HG03469 (cell line): ENCODE measurements around the gene HAAO.

Experiments
- ATAC-seq: cut with Tn5 transposase; IDR thresholded peaks from one replicate; pipeline ENCODE4 v1.9.1; 2021; ENCODE audit warnings: mild to moderate bottlenecking, moderate library complexity, moderate number of reproducible peaks; ENCODE audit not compliant: unreplicated experiment

HAAO gene

DNA sequence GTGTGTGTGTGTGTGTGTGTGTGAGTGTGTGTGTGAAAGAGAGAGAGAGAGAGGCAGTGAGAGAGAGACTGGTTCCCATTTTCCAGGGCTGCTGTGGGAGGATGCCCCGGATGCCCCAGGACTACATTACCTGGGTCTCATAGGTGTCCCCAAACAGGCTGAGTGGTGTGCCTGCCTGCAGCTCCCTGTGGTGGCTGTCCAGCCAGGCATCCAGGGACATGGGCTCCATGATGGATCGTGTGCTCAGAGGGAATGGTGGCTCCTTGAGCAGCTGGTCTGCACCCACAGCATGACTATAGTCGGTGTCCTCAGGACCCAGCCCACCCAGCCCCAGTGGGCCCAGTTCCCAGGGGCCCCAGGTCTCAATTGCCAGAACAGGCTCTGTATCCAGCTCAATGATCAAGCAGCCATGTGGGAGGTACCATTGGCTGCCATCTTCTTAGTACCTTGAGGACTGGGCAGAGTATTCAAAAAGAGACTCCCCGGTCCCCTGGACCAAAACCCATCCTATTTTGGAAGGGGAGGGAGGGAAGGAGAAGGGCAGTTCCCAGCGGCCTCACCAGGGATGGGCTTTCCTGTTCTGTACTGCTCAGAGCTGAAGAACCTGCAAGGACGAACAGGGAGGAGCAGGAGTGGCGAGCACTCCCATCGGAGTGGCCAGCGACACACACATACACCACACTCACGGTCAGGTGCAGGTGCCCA is 22.6 kb downstream of the HAAO start:
- ATAC-seq, result no peak

DNA sequence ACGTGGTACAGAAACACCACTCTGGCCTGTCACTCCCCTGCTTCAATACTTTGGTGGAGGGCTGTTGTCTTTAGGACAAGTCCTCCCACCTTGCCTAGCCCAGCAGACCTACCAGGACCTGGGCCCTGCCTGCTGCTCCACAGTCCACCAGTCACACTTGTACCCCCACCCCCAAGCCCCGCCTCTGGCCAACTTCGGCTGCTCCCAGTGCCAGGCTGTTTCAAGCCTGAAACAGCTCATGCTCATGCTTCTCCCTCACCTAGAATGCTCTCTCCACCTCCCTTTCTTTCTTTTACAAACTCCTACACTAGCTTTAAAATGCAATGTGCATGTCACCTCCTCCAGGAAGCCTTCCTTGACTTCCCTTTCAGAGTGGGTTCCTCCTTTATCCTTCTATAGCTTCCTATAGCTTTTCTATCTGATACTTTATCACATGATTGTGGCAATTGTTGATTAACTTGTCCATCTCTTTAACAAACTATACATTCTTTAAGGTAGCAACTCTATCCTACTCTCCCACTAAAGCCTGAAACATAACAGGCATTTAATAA is 23.6 kb downstream of the HAAO start:
- no peak for ATAC-seq

DNA sequence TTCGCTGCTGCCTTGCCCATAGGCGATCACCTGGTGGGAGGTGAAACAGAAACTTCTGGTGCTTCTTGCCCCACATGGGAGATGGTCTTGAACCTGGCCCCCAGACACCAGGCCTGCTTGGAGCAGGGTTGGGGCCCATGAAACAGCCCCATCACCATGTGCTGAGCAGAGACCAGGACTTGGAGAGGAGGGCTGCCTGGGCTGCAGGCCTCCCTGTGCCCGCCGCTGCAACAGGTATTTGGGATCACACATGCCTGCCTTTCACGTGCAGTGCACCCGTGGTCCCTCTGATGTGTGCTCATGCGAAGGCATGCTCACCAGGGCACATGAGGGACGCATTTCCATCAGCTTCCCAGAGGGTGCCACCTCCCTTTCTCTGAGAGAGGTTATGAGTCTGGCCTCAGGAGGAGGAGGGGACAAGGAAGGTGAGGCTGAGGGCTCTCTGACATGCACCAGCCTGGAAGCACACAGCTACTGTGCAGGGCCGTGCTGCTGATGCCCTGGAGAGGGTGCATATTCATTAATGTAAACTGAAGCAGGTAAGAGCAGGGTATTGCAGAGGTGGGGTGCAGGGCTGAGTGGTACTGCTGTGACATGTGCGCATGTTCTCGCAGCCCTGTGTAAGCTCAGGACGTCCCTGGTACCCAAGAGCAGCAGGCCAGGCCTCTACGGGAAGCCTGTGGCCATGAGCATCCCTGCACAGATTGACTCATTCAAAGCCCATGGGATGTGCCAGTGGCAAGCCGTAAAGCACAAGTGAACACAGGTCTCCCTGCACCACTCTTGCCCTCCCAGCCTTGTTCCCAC is 24.3 kb downstream of the HAAO start:
- ATAC-seq, result no peak

DNA sequence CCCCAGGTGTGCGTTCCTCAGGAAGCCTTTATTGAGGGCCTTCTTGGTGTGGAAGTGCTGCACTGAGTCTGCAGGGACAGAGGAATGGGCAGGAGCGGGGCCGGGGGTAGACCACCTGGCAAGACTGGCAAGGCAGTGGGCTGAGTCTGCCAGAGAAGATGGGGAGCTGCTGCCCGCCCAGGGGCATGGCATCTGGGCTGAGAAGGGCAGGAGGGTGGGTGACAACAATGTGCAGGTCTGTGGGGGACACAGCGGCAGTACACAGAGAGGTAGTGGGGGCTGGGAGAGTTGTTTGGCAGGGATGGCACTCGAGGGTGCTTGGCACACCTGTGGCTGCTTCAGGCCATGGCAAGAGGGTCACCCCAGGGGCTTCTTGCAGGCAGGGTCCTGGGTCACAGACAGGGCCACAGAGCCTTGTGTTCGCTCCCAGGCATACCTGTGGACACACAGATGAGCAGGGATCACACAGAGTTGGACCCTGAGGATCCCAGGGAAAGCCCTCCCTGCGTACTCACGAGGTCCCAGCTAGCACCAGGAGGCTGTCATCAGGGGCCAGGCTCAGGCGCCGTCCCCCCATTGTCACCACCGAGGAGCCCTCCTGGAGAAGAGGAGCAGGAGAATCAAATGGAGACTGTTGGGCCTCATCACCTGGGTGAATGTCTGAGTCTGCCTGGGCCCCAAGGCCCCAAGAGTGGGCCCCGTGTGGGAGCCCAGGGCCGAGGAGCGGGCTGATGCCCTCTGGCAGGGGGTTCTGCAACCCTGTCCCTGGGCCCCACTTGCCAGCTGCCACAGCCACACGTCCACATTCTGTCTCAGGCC is 25.1 kb downstream of the HAAO start:
- no peak for ATAC-seq

DNA sequence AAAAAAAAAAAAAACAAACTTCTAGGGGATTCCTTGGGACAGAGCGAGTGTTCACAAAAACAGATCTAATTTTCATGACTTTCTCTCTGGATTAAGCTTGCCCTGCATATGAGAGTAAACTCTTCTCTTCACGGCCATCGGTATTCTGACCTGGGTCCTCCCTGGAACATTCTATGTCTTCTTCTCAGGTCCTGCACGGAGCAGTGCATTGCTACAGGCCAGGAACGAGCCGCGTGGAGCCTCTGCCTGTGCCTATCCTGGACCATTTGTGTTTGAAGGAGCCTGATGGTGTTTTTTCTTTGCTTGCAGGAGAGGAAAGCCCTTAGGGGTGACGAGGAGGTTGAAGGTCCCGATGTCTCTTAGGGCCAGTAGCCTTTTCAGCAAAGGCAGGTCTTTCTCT is 26.7 kb downstream of the HAAO start:
- ATAC-seq, result no peak

DNA sequence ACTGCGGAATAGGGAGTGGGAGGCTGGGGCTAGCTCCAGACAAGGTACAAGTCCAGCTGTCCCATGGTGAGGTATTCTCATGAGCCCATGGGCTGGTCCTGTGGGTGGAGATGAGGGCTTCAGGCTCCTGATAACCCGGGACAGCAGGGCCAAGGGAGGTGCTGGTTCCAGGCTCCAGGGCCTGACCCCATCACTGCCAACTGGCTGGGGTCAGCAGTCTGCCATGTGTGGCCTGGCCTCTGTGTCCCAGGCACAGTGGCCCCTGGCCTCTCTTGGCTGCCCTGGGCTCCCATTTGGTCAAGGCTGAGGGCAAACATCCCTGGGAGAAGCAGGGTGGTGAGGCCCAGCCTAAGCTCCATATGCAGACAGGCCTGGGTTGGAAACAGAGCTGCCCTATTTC is 27.5 kb downstream of the HAAO start:
- no peak for ATAC-seq

DNA sequence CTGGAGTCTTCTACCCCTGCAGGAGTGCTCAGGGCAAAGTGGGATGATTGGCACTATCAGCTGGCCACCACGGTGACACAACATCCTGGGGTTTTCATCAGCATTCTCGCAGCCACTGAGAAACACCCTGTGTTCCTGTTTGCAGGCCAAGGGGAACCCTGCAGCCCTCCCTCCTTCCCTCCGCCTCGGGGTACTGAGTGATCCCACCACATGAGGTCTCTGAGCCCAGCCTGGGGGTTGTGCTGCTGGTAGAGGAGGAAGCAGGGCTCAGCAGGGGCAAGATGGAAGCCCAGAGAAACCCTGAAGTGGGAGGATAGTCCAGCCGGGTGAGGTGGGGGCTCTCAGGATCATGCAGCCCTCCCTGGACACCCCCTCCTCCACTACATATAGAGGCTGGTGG is 28.3 kb downstream of the HAAO start, which contains the start of gene OXER1:
Gene OXER1, minus strand, starts transcription at position 40 of the 400 bp plus-strand sequence. CDS start 73 bp downstream, outside the sequence.
- no peak for ATAC-seq

DNA sequence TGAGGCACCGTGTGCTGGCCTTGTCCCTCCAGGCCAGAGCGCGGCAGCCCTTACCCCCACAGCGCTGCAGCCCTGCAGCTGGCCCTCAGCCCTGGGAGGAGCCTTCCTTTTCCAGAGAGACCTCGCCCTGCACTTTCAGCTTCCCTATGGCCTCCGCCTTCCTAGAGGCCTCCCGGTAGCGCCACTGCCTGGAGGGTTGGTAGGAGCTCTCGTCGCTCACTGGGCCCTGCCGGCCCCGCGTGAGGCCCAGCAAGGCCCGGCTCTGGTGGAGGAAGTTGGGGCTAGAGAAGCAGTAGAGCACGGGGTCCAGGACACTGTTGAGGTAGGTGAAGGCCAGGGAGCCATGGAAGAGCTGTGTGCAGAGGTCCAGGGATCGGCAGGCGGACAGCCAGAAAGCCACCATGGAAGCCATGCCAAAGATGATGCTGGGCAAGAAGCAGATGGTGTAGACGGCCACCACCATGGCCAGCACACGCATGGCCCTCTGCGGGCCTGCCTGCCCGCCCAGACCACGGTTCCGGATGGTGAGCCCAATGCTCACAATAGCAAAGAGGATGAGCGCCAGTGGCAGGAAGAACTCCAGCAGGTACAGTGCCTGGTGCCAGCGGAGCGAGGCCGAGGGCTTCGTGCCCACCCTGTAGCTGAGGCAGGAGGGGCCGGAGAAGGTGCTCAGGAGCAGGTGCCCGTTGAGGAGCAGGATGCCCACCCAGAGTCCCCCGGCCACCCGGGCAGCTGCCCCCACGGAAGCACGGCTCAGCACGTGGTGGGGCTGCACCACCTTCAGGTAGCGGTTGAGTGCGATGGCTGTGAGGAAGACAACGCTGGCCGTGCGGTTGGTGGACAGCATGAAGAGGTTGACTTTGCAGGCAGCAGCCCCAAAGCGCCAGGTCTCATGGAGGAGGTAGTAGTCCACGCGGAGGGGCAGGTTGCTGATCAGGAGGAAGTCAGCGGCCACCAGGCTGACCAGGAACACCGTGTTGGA is 29.3 kb downstream of the HAAO start:
- ATAC-seq, result no peak

DNA sequence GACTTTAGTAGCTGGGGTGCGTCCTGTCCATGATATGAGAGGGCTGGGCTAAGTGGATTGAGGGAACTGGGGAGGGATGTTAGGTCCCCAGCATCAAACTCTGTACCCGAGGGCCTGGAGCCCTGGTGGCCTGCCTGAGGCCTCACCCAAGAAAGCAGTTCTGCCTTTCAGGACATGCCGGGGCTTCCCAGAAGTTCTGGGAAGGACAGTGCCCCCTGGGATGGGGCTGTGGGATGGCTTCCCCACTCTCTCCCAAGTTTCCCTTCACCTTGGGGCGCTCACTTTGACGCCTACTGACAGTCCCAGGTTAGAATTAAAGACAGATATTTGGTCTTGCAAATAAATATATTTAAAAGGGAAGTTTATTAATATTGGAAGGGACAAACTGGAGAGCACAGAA is 30.2 kb downstream of the HAAO start:
- ATAC-seq, result no peak

DNA sequence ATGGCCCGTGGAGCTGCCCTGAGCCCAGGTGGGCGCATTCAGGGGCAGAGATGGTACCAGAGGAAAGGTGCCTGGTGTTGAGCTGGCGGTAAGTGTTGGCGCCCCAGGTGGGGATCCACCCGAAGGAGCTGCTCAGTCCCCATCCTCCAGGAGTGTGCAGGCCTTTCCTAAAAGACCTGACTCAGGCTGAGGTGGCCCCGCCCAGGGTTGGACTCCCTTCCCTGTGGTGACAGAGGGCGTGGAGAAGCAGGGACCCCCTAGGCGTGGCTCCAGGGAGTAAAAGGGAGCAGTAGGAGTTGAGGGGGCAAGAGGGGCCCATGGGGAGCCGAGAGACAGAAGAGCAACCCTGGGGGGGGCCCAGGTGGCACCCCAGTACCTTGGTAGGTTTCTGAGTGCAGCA is 30.8 kb downstream of the HAAO start:
- no peak for ATAC-seq

DNA sequence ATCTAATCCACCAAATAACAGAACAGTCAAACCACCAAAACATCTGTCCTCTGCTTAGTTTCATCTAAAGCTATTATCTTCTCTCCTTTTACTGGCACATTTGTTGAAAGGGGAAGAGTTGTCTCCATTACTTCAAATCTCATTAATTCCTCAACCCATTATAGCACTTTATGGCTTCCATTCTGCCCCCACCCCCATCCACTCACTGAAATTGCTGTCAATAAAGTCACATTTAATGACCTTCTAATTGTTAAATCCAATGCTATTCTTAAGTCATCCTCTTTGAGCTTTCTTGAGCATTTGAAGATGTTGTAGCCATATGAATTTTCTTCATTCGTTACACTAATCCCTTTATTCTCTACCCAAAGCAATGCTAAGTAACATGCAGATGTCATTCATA is 33.6 kb downstream of the HAAO start:
- ATAC-seq, result no peak

DNA sequence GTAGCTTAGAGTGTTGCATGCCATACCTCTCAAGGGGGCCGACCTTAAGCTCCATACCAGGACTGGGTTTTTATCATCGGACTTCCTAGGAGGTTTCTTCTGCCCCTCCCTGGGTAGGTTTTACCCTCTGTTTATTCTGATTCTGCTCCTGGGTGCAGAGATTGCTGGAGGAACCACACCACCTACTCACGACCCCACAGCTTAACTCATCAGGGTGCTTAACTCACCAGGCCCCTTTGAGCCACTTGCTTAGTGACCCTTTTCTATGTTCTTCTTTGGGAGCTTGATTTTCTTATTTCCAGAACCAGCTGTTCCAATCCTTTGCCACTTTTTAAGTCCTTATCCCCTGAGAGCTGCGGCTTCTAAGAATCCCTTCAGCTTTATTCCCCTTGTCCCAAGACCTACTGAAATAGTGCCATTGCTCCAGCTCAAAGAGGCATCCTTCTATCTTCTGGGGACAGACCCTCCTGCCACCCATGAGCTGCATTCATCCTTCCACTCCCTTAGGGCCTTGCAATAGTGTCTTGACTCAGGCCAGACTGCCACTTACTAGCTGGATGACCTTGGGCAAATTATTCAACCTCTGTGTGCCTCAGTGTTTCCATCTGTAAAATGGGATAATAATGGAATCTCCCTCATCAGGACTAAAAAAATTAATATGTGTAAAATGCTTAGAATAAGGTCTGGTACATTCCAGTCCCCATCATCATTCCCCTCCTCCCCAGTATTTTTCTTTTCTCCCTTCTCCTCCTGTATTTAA is 34.2 kb downstream of the HAAO start:
- no peak for ATAC-seq

DNA sequence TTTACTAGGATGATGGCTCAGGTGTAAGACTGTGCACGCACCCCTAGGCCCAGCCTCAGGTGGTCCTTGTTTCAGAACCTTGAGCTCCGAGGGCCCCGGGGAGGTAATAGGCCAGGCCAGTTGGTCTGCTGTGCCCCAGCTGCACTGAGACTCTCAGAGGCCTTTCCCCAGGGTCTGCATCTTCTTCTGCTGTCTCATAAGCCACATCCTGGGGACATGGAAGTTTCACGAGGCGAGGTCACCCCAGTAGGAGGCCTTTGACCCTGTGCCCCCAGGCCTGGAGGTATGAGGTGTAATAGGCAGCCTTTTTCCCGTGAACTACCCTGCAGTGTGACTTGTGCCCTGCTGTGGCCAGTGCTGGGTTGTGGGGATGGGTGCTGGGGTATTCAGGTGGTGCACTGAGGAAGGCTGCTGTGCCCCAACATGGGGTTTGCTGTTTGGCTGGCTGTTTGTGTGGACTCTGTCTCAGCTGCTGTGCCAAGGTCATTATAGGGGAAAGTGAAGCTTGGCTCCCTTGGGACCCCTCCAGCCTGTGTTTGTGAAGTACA is 35.3 kb downstream of the HAAO start:
- no peak for ATAC-seq

DNA sequence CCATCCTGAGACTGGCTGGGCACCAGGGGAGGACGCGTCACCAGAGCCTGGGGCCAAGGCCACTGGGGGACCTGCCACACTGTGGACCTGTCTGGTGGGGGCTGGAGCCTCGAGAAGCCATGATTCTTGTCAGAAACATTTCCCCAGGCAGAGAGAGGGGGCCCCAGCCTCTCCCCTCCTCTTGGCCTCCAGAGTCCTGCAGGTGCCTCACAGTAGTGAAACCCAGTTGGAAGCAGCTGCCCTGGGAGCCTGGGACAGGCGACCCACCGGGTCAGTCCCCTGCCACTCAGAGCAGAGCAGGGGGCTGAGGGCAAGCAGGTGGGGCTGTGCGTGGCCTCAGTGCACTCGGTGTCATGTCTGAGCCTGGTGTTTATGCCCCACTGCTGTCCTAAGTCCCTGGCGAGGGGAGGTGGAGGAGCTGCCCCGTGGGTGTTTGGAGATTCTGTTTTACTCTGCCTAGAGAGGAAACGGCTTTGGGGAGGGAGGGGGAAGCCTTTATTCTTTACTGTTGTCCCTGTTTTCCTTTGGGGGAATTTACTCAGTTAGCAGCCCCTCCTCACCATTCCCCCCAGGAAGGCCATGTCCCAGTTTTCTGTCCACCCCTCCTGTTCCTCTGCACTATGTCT is 36.1 kb downstream of the HAAO start:
- ATAC-seq, result no peak

DNA sequence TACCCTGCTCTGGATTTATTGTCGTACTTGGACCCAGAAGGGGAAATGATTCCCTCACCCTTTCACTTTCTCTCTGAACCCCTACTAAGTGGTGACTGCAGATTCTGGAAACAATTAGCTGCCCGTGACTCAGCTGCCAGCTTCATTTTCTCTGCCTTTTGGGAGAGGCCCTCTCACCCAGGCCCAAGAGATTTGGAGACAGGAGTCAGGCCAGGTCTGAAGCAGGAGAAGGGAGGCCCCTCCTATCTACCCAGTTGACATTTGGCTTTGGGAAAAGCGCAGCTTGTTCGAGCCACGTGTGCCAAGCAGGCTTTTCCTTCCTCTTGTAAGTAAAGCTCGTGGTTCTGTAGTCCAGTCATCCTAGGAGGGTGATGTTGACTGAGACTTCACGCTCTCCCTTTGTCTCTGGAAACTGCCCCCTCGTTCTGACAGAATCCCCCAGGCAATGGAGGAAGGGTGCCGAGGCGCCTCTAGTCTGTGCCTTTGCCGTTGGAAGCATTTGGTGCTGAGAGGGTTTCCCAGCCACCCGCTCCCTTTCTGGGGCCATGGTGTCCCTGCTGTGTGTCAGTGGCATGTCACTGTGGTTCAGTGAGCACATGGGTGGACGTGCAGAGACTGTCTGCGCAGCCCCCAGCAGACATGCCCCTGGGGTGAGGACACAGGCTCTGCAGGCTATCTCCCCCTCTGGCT is 37.0 kb downstream of the HAAO start:
- ATAC-seq, result no peak

DNA sequence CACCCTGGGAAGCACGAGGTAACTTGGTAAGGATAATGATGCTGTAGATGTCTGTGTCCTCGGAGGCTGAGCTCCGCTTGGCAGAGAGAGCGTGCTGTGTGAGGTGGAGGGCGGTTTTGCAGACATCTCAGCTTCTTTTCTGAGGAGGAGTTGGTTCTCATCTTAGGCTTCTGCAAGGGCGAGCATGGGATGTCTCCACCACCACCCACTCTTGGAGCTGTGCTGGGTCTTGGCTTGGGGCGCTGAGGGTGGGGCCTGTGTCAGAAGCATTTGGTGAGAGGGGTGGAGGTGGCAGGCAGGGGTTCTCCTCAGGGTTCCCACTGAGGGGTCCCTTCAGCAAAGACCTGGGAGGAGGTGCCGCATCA is 37.6 kb downstream of the HAAO start:
- no peak for ATAC-seq

DNA sequence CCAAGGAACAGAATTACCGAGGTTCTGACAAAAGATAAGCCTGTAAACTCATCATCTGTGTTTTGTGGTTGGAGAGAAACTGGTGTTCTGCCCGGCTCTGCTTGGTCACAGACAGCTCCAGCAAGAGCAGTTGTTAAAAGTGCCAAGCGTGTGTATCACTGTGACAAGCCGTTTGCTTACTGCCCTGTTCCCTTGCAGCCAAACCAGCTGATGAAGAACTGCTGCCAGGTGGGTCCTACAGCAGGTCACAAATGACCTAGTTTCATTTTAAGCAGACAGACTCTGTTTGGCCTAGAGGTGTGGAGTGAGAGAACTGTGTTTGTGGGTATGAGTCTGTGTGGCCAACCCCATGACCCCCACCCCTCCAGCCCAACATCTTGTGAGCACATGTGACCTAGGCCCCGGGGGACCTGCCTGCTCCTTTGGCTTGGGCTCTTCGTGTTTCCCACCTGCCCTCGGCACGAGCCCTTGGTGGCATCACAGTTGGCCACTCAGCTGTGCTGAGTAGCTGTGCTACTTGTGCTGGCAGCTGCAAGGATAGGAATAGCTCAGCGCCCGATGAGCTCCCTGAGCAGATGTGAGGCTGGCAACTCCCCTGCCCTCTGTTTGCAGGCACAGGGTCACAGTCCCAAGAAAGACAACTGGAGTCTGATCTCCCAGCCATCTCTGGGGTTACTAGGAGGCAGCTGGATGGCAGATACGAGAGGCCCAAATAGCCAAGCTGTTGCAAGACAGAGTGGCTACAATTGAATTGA is 38.2 kb downstream of the HAAO start:
- peak; percentile 52 for ATAC-seq
